GM21723 (cell line): Measurements from ENCODE around the gene MIGA1.
"Not testable (repeated sequence)": the region's sequence is repeated elsewhere in the genome, so short reads cannot be mapped to it uniquely, and the experiment has no call there.

ENCODE experiments used
- ATAC-seq: cut with Tn5 transposase; IDR thresholded peaks from one replicate; pipeline ENCODE4 v1.9.1; 2021; ENCODE audit warnings: mild to moderate bottlenecking, moderate library complexity; ENCODE audit not compliant: unreplicated experiment

MIGA1 gene, protein sequence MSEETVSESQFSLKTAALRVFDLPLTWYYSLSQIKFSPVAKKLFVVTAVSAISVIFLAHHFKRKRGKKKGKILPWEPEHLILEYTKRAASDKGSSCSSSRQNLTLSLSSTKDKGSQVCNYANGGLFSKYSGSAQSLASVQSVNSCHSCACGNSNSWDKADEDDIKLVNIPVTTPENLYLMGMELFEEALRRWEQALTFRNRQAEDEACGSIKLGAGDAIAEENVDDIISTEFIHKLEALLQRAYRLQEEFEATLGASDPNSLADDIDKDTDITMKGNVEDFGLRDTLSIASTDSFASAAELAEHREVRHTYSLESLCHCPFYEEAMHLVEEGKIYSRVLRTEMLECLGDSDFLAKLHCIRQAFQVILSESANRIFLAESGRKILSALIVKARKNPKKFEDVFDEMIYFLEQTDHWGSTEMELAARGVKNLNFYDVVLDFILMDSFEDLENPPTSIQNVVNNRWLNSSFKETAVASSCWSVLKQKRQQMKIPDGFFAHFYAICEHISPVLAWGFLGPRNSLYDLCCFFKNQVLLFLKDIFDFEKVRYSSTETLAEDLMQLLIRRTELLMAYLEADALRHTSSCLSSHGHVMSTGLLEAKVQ

GRCh38 chr1:77779529-77780281, at the start of gene MIGA1:
Gene MIGA1, plus strand, starts transcription at chr1:77779649. Its CDS starts 3,604 bp downstream, at chr1:77783253.
- ATAC-seq: peak; percentile 96

DNA sequence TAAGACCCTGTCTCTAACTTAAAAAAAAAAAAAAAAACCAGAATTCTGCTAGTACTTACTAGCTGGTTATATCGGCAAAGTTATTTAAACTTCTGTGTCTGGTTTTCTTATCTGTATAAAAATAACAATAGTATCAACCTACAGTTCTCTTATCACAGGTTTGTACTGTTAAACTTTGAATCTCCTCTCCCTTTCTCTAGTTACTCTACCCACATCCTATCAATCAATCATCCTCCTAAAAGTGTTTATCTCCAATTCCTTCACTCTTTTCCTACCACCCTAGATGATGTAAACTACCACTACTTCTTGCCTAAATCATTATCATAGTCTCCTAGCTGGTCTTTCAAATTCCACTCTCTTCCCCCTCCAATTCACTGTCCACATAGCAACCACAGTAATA, 47.4 kb upstream of the MIGA1 start:
- ATAC-seq: no peak

- no peak for ATAC-seq
Observed at GRCh38 chr1:77739235-77739634, 40.2 kb upstream of the MIGA1 start.

GRCh38 chr1:77741316-77741715, 38.1 kb upstream of the MIGA1 start:
- ATAC-seq: no peak

DNA sequence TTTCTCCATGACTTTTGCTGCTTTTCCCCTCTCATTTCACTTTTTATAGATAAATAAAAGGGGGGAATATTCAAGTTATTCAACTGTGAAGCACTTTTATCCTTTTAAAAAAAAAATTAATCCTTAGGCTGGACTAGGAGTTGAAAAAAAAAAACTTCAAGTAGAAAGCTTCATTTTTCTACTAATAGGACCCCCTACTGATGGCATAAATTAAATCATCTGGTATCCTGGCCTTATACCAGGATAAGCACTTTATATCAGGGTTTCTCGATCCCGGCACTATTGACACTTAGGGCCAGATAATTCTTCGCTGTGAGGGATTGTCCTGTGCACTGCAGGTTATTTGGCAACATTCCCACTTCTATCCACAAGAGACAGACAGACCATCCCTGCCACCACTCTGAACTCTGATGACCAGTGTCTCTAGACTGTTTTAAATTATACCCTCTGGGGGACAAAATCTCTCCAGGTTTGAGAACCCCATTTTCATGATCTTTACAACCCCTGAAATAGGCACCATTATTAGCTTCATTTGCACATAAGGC, 37.4 kb upstream of the MIGA1 start:
- ATAC-seq: no peak

- no peak for ATAC-seq
Observed at GRCh38 chr1:77744576-77744975, 34.9 kb upstream of the MIGA1 start.

GRCh38 chr1:77749489-77749888, 30.0 kb upstream of the MIGA1 start:
- ATAC-seq: not testable (repeated sequence)

DNA sequence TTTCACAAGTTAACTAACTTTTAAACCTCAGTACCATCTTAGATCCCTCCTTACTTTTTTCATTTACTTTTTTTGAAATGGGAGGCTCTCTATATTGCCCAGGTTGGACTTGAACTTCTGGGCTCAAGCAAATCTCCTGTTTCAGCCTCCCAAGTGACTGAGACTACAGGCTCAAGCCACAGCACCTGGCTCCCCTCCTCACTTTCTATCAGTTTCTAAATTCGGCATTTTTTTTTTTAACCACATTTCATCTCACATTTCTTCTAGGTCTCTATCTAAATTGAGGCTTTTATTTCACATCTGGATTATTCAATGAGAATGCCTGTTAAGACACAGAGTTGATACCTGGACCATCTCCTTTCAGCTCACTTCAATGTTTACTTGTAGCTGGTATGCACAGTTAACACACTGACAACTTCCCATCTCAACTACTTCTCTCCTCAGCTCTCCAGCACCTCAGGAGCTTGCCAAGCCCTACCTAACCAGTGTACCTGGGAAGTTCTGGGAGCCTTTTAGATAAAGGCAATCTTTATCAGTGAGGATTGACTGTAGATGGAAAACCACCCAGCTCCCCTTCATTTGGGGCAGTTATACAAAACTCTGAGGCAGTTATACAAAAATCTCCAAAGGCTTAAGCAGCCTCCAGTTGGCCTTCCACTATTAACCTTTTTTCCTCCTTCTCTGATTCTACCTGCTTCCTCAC, 23.2 kb upstream of the MIGA1 start:
- ATAC-seq: peak; percentile 16

DNA sequence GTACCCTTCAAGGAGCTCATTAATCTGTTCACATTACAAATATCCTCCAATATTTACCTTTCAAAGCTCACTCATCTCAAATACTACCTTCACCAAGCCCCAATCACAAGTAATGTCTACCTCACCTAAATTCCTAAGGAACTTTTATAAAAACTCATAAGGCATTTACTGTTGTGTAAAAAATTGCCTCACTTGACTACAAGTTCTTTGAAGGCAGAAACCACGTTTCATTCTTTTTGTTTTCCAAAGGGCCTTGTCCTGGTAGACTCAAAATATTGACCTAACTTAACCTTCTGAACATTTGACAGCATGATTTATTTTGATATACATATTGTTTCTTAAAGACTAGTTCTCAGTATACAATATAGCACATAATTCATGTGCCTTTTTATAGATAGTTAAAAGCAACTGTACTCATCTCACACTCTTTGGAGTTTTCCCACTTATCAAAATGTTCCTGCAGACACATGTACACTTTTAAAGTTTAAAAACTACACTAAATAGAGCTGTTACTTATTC, 22.3 kb upstream of the MIGA1 start:
- ATAC-seq: no peak

DNA sequence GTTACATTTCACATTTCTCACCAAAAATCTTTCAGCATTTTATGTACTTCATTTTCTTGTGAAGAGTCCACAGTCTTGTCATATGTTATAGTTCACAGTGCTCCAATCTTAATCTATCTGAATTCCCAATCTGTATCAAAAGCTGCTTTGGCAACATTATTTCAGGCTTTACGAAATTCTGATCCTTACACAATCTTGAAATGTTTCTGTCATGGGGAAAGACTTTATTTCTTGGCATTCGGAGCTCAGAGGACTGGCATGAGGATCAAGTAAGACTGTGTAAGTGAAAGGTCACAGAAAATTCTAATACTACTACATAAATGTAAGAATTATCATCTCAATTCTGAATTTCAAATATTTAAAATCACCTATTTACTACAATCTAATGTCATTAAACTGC, 21.8 kb upstream of the MIGA1 start:
- ATAC-seq: no peak

GRCh38 chr1:77759071-77760028, 20.1 kb upstream of the MIGA1 start, which contains the start of gene USP33:
Gene USP33, minus strand, starts transcription at chr1:77759852. Its CDS starts 18,155 bp downstream, at chr1:77741697.
- peak; percentile 95 for ATAC-seq

- no peak for ATAC-seq
Observed at GRCh38 chr1:77762072-77762476, 17.4 kb upstream of the MIGA1 start.

- ATAC-seq: no peak
Observed at GRCh38 chr1:77768006-77768405, 11.4 kb upstream of the MIGA1 start.

- ATAC-seq: no peak
Observed at GRCh38 chr1:77776007-77776700, 3.3 kb upstream of the MIGA1 start.

- ATAC-seq: no peak
Observed at GRCh38 chr1:77781683-77782082, 2.2 kb downstream of the MIGA1 start.

DNA sequence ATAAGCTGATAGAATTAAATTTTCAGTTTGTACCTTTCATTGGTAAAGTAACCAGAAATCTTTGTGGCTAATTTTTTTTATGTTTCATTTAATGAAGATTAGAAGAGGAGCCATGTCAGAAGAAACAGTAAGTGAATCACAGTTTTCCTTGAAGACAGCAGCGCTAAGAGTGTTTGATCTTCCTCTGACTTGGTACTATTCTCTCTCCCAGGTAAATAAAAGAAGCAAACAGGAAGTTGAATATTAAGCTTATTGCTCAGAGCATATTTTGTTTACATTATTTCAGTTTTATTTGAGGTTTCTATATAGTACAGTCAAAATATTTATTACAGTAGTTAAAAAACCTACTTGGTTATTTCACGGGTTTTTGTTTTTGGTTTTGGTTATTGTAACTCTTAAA, 3.7 kb downstream of the MIGA1 start:
- ATAC-seq: no peak

GRCh38 chr1:77786093-77786741, 6.8 kb downstream of the MIGA1 start:
- not testable (repeated sequence) for ATAC-seq

DNA sequence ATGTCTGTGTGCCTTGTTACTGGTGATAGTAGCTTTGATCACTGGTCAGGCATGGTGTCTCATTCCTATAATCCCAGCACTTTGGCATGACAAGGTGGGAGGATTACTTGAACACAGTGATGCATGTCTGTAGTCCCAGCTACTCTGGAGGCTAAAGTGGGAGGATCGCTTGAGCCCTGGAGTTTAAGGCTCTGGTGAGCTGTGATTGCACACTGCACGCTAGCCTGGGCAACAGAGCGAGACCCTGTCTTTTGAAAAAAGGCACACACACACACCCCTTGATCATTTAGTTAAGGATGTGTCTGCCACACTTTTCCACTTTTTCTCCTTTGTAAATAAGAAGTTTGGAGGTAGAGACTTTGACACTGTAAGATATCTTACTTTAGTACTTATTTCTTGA, 15.1 kb downstream of the MIGA1 start:
- ATAC-seq: no peak
